Kidney epithelial cell (primary cell): Measurements from ENCODE around the gene GABRR2. TPM values are rescaled to one million over a fixed set of nuclear protein-coding genes. Genes with fewer than 3 reads are reported as not detected.

Experiments
- DNase-seq: peaks from one replicate; pipeline ENCODE4 v3.0.0-alpha.2; 2010; ENCODE audit warnings: low read depth
- H3K27me3 ChIP-seq: 2 replicates; pipeline ENCODE4 v1.6.0; 2011; ENCODE audit warnings: low read length; ENCODE audit not compliant: control insufficient read depth, insufficient read depth
- H3K36me3 ChIP-seq: 2 replicates; pipeline ENCODE4 v1.5.1; 2011; ENCODE audit warnings: low read length; ENCODE audit not compliant: control insufficient read depth, insufficient read depth
- H3K4me3 ChIP-seq: 2 replicates; pipeline ENCODE4 v1.5.1; 2011; ENCODE audit warnings: low read depth, mild to moderate bottlenecking, control low read depth, low read length
- CTCF ChIP-seq: IDR thresholded peaks from 2 replicates; pipeline ENCODE4 v1.5.1; 2011; ENCODE audit warnings: mild to moderate bottlenecking, moderate library complexity, low read length, control low read depth, inconsistent platforms; ENCODE audit not compliant: insufficient read depth, poor library complexity, severe bottlenecking
- total RNA-seq: library from RNA; depleted of rRNA; stranded (reverse); fragments of >200 nt; gene quantifications from 2 replicates; pipeline ENCODE4 v1.2.3, GENCODE V29; 2015

GABRR2 gene
- total RNA-seq, 1 donor from 2014 or later = not detected

DNA sequence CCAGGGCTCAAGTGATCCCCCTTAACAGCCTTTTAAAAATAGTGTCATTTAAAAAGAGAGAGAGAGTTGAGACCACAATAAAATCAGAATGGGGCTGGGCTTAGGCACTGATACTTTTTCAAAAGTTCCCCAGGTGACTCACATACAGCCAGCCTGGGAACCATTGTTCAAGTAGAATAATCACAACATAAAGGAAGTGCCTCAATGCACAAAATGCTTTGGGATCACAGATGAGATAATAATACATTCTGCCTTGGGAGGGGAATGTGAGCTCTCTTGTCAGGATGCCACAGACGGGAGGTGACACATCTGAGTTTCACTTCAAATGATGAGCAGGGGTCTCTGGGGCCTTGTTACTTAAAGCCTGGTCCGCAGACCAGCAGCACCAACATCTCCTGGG lies 63.9 kb downstream of the GABRR2 start:
- Histone ChIP-seq H3K36me3 (no peaks in the 10 kb centered on the region), H3K27me3 (no peaks in the 10 kb centered on the region), H3K4me3 (no peak overlapping the region)
- peak; percentile 12 for DNase-seq
- no peak for TF ChIP-seq CTCF

- Histone ChIP-seq H3K4me3 (no peak overlapping the region), H3K36me3 (no peaks in the 10 kb centered on the region), H3K27me3 (no peaks in the 10 kb centered on the region)
- no peak for TF ChIP-seq CTCF
- DNase-seq = no peak
These were observed 64.9 kb downstream of the GABRR2 start for GRCh38 chr6:89250239-89250638.

DNA sequence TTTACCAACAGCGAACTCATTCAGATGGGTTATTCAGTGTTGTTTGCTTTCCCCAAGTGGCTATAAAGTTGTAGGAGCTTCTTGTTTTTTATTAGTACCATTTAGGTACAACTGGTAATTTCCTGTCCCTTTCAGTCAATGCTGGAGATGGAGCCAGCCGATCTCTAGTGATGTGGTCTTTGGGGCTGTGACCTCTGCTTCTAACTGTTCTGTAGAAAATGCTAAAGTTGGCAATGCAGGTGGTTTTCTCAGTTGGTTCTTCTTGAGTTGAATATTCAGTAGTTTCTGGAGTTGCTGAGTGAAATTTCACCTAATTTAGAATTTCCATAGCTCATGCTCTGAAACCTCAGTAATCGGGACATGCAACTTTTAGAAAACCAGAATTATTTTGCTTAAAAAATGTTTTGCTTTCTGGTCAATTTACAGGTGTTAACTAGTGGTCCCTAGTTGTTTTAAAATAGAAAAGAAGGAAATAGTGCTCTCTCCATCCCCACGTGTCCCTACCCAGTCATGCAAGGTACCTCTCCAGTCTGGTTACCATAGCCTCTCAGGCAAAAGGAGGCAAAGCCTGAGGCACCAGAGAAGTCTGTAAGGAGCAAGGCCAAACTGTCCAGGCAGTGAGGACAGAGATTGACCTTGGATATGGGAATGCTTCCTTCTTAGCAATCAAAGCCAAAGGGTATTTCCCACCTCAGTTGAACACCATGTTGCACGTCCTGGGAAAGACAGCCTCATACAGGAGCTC lies 70.7 kb downstream of the GABRR2 start:
- TF ChIP-seq CTCF = no peak
- no peak for DNase-seq

GRCh38 chr6:89243331-89243629 lies 71.8 kb downstream of the GABRR2 start:
- DNase-seq = no peak
- no peaks in the 10 kb centered on the region for H3K36me3 ChIP-seq
- no peak for TF ChIP-seq CTCF
- H3K27me3 ChIP-seq = no peaks in the 10 kb centered on the region
- H3K4me3 ChIP-seq = no peak overlapping the region

More for the DNA sequence above, 70.7 kb downstream of the GABRR2 start:
- H3K27me3 ChIP-seq = no peaks in the 10 kb centered on the region
- H3K4me3 ChIP-seq = no peak overlapping the region
- H3K36me3 ChIP-seq = no peaks in the 10 kb centered on the region

DNA sequence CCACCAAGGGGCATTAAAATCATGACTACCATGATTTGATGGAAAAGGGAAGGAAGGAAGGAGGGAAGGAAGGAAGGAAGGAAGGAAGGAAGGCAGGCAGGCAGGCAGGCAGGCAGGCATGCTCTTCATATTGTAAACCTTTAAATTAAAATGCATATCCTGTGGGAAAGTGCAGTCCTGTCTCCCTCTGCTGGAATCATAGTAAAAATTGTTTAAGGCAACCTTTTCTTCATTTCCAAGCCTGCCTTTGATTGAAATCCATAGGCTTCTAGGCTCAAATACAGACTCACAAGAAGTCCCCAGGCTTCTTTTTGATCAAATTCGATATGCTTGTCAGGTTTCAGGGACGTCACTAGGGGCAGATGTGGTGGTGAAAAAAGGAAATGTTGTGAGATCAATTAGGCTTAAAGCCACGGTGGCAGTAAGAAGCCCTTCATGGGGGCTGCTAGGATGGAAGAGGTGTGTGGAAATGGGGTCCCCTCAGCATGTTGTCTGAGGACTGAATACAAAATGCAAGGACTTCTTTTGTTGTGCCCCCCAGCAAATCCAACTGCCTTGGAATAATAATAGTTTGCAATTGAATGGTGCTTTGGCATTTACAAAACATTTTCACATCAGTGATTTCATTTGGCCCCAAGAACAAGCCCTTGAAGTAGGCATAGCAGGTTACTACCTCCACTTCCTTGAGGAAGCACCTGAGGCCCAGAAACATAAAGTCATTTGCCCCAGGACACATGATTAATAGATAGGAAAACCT lies 72.3 kb downstream of the GABRR2 start:
- no peak overlapping the region for H3K4me3 ChIP-seq
- DNase-seq = no peak
- H3K27me3 ChIP-seq = no peaks in the 10 kb centered on the region
- no peaks in the 10 kb centered on the region for H3K36me3 ChIP-seq
- peak; percentile 41 for TF ChIP-seq CTCF

GRCh38 chr6:89239338-89239737 lies 75.8 kb downstream of the GABRR2 start:
- no peak for DNase-seq
- H3K27me3 ChIP-seq = no peaks in the 10 kb centered on the region
- no peaks in the 10 kb centered on the region for H3K36me3 ChIP-seq
- peak; percentile 33 for TF ChIP-seq CTCF
- H3K4me3 ChIP-seq = no peak overlapping the region
